GM19372 (cell line): Measurements from ENCODE around the gene CCDC110.
"Not testable (repeated sequence)": the region's sequence is repeated elsewhere in the genome, so short reads cannot be mapped to it uniquely, and the experiment has no call there.

ENCODE experiments used
- ATAC-seq: cut with Tn5 transposase; IDR thresholded peaks from one replicate; pipeline ENCODE4 v1.9.1; 2021; ENCODE audit warnings: mild to moderate bottlenecking, low read depth, moderate library complexity; ENCODE audit not compliant: unreplicated experiment

The CCDC110 gene

GRCh38 chr4:185471235-185472102, at the start of gene CCDC110:
CCDC110 (minus strand) TSS chr4:185471733; CDS start chr4:185471683, 50 bp downstream.
- ATAC-seq = peak; percentile 86

GRCh38 chr4:185520119-185520518, 48.6 kb upstream of the CCDC110 start:
- no peak for ATAC-seq

- ATAC-seq = no peak
Observed at GRCh38 chr4:185518494-185518893, 47.0 kb upstream of the CCDC110 start.

GRCh38 chr4:185518069-185518468, 46.5 kb upstream of the CCDC110 start:
- ATAC-seq = no peak

GRCh38 chr4:185515248-185515647, 43.7 kb upstream of the CCDC110 start:
- no peak for ATAC-seq

- no peak for ATAC-seq
Observed at GRCh38 chr4:185514182-185514697, 42.7 kb upstream of the CCDC110 start.

- no peak for ATAC-seq
Observed at GRCh38 chr4:185513489-185514181, 42.1 kb upstream of the CCDC110 start.

GRCh38 chr4:185512516-185512915, 41.0 kb upstream of the CCDC110 start:
- no peak for ATAC-seq

GRCh38 chr4:185511243-185511642, 39.7 kb upstream of the CCDC110 start:
- ATAC-seq = not testable (repeated sequence)

- ATAC-seq = no peak
Observed at GRCh38 chr4:185510806-185511205, 39.3 kb upstream of the CCDC110 start.

- ATAC-seq = no peak
Observed at GRCh38 chr4:185508181-185508580, 36.6 kb upstream of the CCDC110 start.

- no peak for ATAC-seq
Observed at GRCh38 chr4:185506422-185506821, 34.9 kb upstream of the CCDC110 start.

- no peak for ATAC-seq
Observed at GRCh38 chr4:185504098-185505047, 32.8 kb upstream of the CCDC110 start.

- ATAC-seq = no peak
Observed at GRCh38 chr4:185502386-185502785, 30.9 kb upstream of the CCDC110 start.

GRCh38 chr4:185500576-185500975, 29.0 kb upstream of the CCDC110 start:
- ATAC-seq = no peak

- ATAC-seq = no peak
Observed at GRCh38 chr4:185500035-185500434, 28.5 kb upstream of the CCDC110 start.

GRCh38 chr4:185488650-185489049, 17.1 kb upstream of the CCDC110 start:
- ATAC-seq = no peak

- no peak for ATAC-seq
Observed at GRCh38 chr4:185481401-185481800, 9.9 kb upstream of the CCDC110 start.

- peak; percentile 6 for ATAC-seq
Observed at GRCh38 chr4:185480016-185480732, 8.6 kb upstream of the CCDC110 start.

- ATAC-seq = peak; percentile 88
Observed at GRCh38 chr4:185479507-185479971, 8.0 kb upstream of the CCDC110 start.
